Measurements from ENCODE around the gene ANAPC16.

GRCh38 chr10:72227826-72228225, 12.0 kb downstream of the ANAPC16 start:
- TF ChIP-seq CTCF (IDR thresholded peaks at IDR 0.05; ENCODE audit: low read depth, low read length) (no peak), EZH2phosphoT487 (IDR thresholded peaks at IDR 0.05; ENCODE audit: low read depth) (no peak)

Measured in OCI-LY3 (cell line).